Measurements from ENCODE around the gene SPEF1.

SPEF1 gene

GRCh38 chr20:3787324-3788014 lies 6.2 kb upstream of the SPEF1 start:
- no peak for DNase-seq (ENCODE audit: low spot score)

DNA sequence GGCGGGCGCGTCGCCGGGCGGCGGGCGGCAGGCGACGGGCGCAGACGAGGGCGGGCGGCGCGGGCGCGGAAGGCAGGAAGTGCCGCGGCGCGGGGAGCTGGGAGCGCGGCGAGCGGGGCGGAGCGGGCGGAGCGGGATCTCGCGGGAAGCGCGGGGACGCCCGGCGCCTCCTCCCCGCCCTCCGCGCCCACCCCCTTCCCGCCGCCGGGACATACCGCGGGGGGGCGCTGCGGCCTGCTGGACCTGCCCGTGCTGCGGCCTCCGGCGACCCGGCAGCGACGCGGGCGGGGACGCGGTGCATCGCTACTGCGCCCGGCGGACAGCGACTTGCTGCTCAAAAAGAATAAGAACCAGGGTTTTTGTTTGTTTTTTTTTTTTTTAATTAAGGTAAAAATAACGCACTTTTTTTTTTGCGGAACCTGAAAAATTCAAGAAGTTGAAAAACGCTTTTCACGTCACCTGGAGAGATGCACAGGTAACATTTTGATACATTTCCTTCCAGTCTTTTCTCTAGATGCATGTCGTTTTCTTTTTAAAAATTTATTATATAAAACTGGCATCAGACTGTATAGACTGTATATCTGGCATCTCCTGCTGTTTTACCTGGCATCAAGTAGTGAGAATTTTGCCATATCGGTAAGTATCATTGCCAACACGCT lies 5.5 kb upstream of the SPEF1 start, which contains the start of gene CENPB:
Gene CENPB (minus strand): TSS at position 76 of the 659 bp plus-strand sequence. CDS start 257 bp downstream, outside the sequence.
- peak; percentile 80 for DNase-seq (ENCODE audit: low spot score)

- no peak for DNase-seq (ENCODE audit: low spot score)
Measured at GRCh38 chr20:3786126-3786484, 4.9 kb upstream of the SPEF1 start.

GRCh38 chr20:3785240-3786125 lies 4.2 kb upstream of the SPEF1 start:
- no peak for DNase-seq (ENCODE audit: low spot score)

GRCh38 chr20:3784863-3785239 lies 3.6 kb upstream of the SPEF1 start:
- no peak for DNase-seq (ENCODE audit: low spot score)

DNA sequence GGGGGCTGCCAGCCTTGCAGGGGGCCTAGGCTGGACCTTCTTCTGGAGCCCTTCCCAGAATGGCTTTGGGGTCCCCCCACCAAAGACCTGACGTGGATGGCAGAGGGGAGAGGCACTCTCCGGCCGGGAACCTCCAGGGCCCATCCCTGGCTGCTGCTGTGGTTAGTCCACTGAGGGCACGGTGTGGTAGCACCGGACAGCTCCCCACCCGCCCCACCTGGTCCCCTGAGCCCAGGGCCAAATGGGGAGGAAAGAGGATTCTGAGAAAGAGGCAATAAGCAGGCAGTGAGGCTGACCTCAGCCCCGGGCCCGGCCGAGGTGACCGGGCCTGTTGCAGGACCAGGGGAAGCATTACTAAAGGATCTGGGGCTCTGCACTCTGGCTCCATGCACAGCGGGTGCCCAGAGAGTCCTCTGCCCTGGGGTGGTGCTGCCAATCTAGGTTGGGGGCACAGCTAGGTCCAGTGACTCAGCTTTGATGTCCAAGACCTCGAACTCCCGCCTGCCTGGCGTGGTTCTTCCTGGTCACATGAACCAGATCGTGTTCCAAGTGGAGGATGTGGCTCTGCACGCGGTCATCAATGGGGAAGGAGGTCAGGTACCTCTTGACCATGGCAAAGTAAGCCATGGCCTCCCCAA lies 3.1 kb upstream of the SPEF1 start:
- no peak for DNase-seq (ENCODE audit: low spot score)

- no peak for DNase-seq (ENCODE audit: low spot score)
Measured at GRCh38 chr20:3783511-3784195, 2.4 kb upstream of the SPEF1 start.

DNA sequence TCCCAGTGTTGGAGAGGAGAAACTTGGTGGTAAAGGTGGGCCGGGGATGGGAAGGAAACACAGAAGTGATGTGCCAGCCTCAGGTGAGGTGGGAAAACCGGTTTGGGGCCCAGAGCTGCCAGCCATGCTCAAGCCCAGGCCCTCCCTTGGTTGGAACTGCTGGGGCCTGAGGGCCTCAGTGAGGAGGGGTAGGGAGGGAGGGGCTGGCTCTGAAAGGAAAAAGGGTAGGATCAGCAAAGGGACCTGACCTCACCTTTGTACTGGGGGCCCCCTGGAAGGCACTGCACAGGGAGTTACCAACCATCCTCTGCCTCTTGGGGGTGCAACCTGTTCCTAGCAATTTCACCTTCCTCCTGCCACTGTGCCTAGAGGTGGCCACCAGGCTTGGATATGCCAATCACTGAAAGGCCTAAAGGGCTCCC lies 1.8 kb upstream of the SPEF1 start:
- DNase-seq (ENCODE audit: low spot score) = no peak

DNA sequence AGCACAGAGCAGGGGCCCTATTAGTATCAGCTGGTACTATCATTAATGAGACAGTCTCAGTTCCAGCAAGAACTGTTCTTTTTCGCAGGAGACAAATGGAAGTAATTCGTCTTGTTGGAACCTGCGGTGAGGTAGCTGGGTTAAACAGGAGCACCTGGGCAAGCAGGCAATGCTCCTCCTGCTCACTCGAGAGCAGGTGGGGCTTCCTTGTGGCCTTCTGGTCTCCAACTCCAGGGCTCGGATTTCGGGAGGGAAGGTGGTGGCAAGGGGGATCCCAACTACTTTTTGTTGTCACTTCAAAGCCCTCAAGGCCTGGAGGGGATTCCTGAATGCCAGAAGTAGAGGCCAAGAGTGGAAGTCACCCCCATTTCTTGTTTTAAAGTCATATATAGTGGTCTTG lies 1.3 kb upstream of the SPEF1 start:
- DNase-seq (ENCODE audit: low spot score) = no peak

- no peak for DNase-seq (ENCODE audit: low spot score)
Measured at GRCh38 chr20:3778976-3779375, 2.3 kb downstream of the SPEF1 start.

GRCh38 chr20:3777716-3778629 lies 3.3 kb downstream of the SPEF1 start:
- no peak for DNase-seq (ENCODE audit: low spot score)

DNA sequence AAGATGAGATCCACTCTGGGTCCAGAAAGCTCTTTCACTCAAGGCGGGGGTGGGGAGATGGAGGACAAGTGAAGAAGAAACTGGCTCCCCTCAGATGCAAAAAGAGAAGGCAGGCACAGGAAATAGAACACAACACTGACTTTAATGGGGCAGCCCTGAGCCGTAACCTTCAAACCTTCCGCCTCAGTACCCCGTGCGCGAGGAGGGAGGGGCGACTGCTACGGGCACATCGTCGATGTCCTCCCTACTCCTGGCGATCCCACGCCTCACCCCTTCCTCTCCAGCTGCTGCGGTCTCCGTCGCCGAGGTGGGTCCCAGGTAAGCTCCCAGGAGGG lies 3.9 kb downstream of the SPEF1 start:
- DNase-seq (ENCODE audit: low spot score) = no peak

DNA sequence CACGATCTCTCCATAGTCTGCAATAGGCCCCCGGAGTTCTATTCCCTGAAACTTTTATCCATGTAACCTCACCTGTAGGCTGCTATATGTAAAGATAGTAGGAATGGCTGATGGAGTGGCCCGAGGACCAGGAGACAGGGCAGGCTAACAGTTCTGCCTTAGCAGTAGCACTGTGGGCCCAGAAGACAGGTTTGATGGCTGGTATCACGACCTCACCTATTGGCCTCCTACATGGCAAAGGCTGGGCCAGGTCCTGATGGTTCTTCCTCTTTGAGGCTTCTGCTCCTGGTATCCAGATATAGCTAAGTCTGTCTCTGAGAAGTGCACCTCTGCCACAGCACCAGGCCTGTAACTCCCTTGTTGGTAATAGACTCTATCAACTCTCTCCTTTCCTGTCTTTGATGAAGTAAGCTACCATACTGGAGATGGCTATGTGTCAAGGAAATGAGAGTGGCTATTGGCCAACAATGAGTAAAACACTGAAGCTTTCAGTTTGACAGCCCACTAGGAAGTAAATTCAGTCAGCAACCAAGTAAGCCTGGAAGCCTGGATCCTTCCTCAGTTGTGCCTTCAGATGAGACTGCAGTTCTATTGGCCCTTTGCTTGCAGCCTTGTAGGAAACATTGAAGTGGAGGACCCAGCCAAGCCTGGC lies 5.7 kb downstream of the SPEF1 start:
- DNase-seq (ENCODE audit: low spot score) = no peak

DNA sequence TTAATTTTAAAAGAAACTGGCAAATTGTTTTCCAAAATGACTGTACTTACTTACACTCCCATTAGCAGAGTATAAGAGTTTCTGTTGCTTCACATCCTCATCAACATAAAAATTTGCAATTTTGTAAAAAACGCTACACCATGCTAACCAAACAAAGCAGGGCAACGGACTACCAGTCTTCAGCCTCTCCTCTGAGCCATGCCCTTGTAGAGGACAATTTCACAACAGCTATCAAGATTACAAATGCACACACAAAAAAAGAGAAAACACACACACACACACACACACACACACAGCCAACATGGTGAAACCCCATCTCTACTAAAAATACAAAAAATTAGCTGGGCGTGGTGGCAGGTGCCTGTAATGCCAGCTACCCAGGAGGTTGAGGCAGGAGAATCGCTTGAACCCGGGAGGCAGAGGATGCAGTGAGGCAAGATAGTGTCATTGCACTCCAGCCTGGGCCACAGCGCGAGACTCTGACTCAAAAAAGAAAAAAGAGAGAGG lies 9.6 kb downstream of the SPEF1 start:
- no peak for DNase-seq (ENCODE audit: low spot score)

- DNase-seq (ENCODE audit: low spot score) = peak; percentile 66
Measured at GRCh38 chr20:3768342-3769130, 12.7 kb downstream of the SPEF1 start.

GRCh38 chr20:3767427-3768341 lies 13.6 kb downstream of the SPEF1 start, which contains the start of gene ADISSP:
ADISSP (minus strand) TSS chr20:3767753; CDS start chr20:3760100, 7,653 bp downstream.
- DNase-seq (ENCODE audit: low spot score) = peak; percentile 97

GRCh38 chr20:3767110-3767426 lies 14.2 kb downstream of the SPEF1 start:
- DNase-seq (ENCODE audit: low spot score) = peak; percentile 73

- no peak for DNase-seq (ENCODE audit: low spot score)
Measured at GRCh38 chr20:3766422-3767109, 14.7 kb downstream of the SPEF1 start.
